NCI-H2107 (cell line): ENCODE measurements around the gene ZSCAN2.
"Not testable (repeated sequence)": the region's sequence is repeated elsewhere in the genome, so short reads cannot be mapped to it uniquely, and the experiment has no call there.

Experiments used
- DNase-seq: peaks from one replicate; lab custom pipeline; 2025; lab: John Stamatoyannopoulos, UW

ZSCAN2 gene

GRCh38 chr15:84600687-84601554 is at the start of gene ZSCAN2:
ZSCAN2 (plus strand) TSS chr15:84601009; CDS start chr15:84603928, 2,919 bp downstream.
- DNase-seq: peak; percentile 83

- DNase-seq: not testable (repeated sequence)
Measured at GRCh38 chr15:84551624-84552023, 49.2 kb upstream of the ZSCAN2 start.

DNA sequence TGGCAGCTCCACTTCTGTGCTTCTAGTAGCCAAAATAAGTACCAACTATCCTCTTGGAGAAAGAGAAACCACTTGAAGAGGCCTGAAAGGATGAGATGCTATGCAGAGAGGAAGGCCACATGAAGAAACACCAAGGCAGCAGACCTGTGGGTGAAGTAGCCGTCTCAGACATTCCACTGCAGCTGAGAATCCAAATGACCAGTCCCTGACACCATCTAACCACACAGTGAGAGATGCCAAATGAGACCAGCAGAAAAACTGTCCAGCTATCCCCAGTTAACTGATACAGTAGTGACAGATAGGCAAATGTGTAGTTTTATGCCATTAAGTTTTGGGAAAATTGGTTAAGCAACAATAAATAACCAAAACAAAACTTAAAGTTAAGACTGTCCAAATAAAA is 47.9 kb upstream of the ZSCAN2 start:
- DNase-seq: no peak

DNA sequence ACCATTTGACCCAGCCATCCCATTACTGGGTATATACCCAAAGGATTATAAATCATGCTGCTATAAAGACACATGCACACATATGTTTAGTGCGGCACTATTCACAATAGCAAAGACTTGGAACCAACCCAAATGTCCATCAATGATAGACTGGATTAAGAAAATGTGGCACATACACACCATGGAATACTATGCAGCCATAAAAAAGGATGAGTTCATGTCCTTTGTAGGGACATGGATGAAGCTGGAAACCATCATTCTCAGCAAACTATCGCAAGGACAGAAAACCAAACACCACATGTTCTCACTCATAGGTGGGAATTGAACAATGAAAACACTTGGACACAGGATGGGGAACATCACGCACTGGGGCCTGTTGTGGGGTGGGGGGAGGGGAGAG is 44.1 kb upstream of the ZSCAN2 start:
- not testable (repeated sequence) for DNase-seq

GRCh38 chr15:84568021-84568420 is 32.8 kb upstream of the ZSCAN2 start:
- DNase-seq: not testable (repeated sequence)

GRCh38 chr15:84570164-84570735 is 30.6 kb upstream of the ZSCAN2 start:
- DNase-seq: no peak

GRCh38 chr15:84572231-84572630 is 28.6 kb upstream of the ZSCAN2 start:
- no peak for DNase-seq

GRCh38 chr15:84575493-84575892 is 25.3 kb upstream of the ZSCAN2 start:
- no peak for DNase-seq

GRCh38 chr15:84577891-84578290 is 22.9 kb upstream of the ZSCAN2 start:
- not testable (repeated sequence) for DNase-seq

- not testable (repeated sequence) for DNase-seq
Measured at GRCh38 chr15:84579261-84579721, 21.5 kb upstream of the ZSCAN2 start.

GRCh38 chr15:84581676-84582428 is 19.0 kb upstream of the ZSCAN2 start:
- DNase-seq: not testable (repeated sequence)

GRCh38 chr15:84582583-84583157 is 18.1 kb upstream of the ZSCAN2 start:
- no peak for DNase-seq

- not testable (repeated sequence) for DNase-seq
Measured at GRCh38 chr15:84583921-84584320, 16.9 kb upstream of the ZSCAN2 start.

DNA sequence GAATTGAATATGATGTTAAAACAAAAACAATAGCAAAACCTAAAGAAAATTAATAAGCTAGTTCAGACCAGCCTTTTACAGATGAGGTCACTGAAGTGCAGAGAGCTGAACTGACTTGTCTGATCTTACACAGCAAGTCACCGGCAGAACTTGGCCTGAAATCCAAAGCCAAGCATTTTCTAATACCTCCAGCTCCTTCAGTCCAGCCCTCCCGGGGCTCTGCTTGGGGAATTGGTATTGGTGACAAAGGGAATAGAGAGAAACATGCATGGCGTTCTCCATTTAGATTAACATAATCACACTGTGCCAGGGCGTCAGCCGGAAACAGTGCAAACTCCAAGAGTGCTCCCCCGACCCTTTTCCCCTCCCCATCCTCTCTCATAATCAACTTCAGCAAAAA is 14.1 kb upstream of the ZSCAN2 start:
- DNase-seq: no peak

- DNase-seq: peak; percentile 49
Measured at GRCh38 chr15:84588053-84588874, 12.5 kb upstream of the ZSCAN2 start.

- no peak for DNase-seq
Measured at GRCh38 chr15:84590406-84590805, 10.4 kb upstream of the ZSCAN2 start.

GRCh38 chr15:84591815-84592214 is 9.0 kb upstream of the ZSCAN2 start:
- no peak for DNase-seq

DNA sequence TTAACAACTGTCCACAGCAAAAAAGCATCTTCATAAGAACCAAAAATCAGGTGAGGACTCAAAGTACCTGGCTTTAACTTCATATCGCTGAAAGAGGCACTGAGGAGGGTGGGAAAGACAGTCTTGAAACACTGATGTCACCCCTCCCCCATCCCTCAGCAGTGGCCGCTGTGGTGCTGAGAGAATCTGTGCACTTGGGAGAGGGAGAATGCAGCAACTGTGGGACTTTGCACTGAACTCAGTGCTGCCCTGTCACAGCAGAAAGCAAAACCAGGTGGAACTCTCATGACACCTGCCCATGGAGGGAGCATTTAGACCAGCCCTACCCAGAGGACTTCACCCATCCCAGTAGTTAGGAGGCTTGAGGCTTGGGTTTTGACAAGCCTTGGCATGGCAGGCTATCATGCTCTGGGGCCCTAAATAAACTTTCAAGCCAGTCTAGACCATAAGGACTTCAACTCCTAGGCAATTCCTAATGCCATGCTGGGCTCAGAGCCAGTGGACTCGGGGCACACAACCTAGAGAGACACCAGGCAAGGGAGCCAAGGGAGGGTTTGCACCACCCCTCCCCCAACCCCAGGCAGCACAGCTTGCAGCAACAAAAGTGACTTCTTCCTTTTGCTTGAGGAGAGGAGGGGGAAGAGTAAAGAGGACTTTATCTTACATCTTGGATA is 6.1 kb upstream of the ZSCAN2 start:
- no peak for DNase-seq

DNA sequence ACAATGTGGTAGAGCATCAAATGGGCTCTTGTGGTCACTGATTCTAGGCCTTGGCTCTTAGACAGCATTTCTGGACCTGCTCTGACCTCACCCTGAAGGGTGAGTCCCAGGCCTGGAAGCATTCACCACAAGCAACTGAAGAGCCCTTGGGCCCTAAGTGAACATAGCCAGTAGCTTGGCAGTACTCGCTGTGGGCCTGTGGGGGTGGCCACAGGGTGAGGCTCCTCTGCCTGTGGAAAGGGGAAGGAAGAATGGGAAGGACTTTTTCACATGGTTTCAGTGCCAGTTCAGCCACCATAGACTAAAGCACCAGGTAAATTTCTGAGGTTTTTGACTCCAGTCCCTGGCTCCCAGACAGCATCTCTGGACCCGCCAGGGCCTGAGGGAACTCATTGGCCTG is 5.1 kb upstream of the ZSCAN2 start:
- no peak for DNase-seq

DNA sequence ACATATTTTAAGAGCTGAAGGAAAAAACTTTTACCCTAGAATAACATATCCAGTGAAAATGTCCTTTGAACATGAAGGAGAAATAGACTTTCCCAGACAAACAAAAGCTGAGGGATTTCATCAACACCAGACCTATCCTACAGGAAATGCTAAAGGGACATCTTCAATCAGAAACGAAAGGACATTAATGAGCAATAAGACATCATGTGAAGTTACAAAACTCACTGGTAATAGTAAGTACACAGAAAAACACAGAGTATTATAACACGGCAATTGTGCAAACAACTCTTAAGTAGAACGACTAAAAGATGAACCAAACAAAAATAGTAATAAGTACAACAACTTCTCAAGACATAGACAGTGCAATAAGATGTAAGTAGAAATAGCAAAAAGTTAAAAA is 3.5 kb upstream of the ZSCAN2 start:
- no peak for DNase-seq

GRCh38 chr15:84598250-84598649 is 2.6 kb upstream of the ZSCAN2 start:
- no peak for DNase-seq
